ENCODE results near the gene FAM98C.
"Not testable (repeated sequence)": the region's sequence is repeated elsewhere in the genome, so short reads cannot be mapped to it uniquely, and the experiment has no call there.

The FAM98C gene

GRCh38 chr19:38402967-38403674, at the start of gene FAM98C:
TSS of gene FAM98C (plus strand) at chr19:38403093. CDS start at chr19:38403154, 61 bp downstream.
- DNase-seq, result peak; percentile 96

GRCh38 chr19:38355728-38356725, 46.9 kb upstream of the FAM98C start:
- DNase-seq, result no peak

DNA sequence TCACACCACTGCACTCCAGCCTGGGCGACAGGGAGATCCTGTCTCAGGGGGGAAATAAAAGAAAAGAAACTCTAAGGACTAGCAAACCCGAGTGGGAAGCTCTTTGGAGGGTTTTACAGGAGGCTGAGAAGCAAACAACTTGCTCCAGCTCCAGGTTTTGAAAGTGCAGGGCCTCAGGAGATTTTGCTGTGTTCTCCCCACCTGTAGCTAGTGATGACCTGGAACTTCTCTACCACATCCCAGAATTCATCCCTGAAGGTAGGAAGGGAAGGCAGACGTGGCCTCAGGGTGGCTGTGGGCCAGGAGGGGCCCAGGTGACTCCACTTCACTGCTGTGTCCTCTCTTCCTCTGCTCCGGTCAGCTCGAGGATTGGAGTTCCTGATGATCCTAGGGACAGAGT, 44.8 kb upstream of the FAM98C start:
- no peak for DNase-seq

DNA sequence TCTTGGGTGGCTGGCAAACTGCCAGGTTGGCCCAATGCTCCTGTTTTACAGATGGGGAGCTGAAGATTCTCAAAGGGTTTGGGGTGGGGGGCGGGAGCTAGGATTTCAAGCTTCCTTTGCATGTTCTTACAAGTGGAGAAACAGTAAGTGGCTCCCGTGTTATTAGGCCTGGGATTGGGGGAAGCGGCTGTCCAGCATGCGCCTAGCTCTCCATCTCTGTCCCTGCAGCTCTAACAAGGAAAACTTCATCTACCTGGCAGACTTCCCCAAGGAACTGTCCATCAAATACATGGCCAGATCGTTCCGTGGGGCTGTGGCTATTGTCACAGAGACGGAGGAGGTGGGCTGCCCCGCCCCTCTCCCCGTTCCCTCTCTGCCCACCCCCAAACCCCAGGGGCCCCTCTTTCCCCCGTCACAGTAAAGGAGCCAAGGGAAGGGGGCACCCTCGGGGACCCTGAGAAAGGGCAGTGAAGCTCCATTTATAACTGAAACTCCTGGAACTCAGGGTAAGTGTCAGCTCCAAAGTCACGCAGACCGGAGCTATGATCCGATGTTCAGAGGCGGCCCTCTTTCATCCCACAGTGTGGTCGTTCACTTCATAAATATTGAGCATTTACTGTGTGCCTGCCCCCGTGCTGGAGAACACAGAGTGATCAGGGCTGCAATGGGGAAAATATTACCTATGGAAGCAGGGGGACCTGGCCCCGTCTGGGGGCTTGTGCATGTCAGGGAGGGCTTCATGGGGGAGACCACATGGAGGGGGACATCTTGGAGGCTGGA, 43.5 kb upstream of the FAM98C start:
- no peak for DNase-seq

- DNase-seq, result no peak
Observed at GRCh38 chr19:38360351-38360750, 42.5 kb upstream of the FAM98C start.

GRCh38 chr19:38360839-38361631, 41.9 kb upstream of the FAM98C start:
- DNase-seq, result no peak

DNA sequence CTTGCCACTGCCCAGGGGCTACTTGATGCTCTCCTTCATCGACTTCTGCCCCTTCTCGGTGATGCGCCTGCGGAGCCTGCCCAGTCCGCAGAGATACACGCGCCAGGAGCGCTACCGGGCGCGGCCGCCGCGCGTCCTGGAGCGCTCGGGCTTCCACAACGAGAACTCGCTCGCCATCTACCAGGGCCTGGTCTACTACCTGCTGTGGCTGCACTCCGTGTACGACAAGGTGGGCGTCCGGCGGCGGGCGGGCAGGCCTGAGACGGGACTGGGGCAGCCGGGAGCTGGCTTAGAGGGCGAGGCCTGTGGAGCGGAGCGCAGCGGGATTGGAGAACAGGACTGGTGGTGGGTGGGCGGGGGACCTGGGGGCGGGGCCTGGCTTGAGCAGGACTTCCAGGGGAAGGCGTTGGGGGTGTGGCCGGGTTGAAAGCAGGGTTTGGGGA, 41.2 kb upstream of the FAM98C start:
- DNase-seq, result peak; percentile 89

DNA sequence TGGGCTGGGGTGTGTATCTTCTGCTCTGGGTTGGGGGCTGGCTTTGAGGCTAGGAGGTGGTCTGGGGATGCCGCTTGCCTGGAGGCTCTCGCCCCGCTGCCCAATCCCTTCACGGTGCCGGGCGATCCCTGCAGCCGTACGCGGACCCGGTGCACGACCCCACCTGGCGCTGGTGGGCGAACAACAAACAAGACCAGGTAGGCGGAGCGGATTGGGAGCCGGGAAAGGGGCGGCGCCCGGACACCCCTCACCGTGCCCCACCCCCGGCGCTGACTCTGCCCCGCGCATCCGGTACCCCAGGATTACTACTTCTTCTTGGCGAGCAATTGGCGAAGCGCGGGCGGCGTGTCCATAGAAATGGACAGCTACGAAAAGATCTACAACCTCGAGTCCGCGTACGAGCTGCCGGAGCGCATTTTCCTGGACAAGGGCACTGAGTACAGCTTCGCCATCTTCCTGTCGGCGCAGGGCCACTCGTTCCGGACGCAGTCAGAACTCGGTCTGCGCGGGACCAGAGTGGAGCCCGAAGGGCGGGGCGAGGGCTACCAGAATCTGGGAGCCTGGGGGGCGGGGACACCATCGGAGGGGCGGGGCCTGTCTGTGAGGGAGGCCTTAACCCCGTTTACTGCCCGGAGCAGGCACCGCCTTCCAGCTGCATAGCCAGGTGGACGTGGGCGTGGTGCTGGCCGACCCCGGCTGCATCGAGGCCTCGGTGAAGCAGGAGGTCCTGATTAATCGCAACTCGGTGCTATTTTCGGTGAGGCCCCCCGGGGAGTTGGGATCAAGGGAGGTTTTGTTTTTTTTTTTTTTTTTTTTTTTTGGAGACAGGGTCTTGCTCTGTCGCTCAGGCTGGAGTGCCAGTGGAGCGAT, 40.6 kb upstream of the FAM98C start:
- DNase-seq, result peak; percentile 89

DNA sequence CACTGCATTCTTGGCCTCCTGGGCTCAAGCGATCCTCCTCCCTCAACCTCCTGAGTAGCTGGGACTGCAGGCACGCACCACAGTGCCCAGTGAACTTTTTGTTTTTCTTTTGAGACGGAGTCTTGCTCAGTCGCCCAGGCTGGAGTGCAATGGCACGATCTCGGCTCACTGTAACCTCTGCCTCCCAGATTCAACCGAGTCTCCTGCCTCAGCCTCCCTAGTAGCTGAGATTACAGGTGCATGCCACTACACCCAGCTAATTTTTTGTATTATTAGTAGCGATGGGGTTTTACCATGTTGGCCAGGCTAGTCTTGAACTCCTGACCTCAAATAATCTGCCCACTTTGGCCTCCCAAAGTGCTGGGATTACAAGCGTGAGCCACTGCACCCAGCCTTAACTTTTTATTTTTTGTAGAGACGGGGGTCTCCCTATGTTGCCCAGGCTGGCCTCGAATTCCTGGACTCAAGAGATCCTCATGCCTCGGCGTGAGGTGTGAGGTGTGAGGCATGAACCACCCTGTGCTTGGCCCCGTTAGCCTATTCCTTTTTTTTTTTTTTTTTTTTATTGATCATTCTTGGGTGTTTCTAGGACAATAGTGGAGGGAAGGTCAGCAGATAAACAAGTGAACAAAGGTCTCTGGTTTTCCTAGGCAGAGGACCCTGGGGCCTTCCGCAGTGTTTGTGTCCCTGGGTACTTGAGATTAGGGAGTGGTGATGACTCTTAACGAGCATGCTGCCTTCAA, 39.8 kb upstream of the FAM98C start:
- DNase-seq, result not testable (repeated sequence)

DNA sequence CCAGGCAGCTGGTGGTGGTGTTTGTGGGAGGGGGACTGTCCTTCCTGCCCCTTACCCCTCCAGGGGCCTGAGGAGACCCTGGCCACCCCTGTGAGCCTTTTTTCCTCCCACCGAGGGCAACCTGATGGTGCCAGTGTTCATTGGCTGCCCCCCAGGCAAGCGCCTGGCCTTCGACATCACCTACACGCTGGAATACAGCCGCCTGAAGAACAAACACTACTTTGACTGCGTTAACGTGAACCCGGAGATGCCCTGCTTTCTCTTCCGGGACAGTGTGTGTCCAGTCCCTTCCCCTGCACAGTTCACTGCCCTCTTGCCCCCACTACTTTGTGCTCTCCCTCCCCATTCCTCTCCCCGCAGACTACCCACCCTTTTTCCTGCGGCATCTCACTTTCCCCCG, 35.9 kb upstream of the FAM98C start:
- no peak for DNase-seq

DNA sequence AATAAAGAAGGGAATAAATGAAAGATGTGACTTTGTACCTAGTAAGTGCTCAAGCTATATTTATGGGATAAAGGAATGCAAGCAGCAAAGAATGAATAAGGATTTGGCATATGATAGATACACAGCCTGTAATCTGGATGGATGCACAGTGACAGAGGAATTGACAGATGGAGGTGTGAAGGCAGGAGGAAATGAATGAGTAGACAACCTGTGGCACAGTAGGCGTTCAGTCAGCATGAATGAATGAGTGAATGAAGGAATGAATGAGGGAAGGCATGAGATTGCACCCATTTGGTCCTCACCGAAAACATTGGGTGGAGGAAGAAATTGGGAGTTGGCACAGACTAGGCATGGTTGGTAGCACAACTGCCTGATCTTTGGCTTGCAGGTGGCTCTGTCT, 33.3 kb upstream of the FAM98C start:
- no peak for DNase-seq

GRCh38 chr19:38370299-38370698, 32.6 kb upstream of the FAM98C start:
- DNase-seq, result peak; percentile 46

DNA sequence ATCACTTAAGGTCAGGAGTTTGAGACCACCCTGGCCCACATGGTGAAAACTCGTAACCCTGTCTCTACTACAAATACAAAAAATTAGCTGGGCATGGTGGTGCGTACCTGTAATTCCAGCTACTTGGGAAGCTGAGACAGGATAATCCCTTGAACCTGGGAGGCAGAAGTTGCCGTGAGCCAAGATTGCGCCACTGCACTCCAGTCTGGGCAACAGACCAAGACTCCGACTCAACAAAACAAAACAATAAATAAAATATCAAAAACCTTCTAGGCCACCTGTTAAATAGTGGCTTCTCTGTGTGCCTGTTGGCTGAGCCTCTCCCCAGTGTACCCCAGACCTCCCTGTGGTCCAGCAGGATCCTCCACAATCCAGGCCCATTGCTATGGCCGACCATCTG, 31.8 kb upstream of the FAM98C start:
- no peak for DNase-seq

GRCh38 chr19:38373907-38374331, 29.0 kb upstream of the FAM98C start:
- DNase-seq, result no peak

DNA sequence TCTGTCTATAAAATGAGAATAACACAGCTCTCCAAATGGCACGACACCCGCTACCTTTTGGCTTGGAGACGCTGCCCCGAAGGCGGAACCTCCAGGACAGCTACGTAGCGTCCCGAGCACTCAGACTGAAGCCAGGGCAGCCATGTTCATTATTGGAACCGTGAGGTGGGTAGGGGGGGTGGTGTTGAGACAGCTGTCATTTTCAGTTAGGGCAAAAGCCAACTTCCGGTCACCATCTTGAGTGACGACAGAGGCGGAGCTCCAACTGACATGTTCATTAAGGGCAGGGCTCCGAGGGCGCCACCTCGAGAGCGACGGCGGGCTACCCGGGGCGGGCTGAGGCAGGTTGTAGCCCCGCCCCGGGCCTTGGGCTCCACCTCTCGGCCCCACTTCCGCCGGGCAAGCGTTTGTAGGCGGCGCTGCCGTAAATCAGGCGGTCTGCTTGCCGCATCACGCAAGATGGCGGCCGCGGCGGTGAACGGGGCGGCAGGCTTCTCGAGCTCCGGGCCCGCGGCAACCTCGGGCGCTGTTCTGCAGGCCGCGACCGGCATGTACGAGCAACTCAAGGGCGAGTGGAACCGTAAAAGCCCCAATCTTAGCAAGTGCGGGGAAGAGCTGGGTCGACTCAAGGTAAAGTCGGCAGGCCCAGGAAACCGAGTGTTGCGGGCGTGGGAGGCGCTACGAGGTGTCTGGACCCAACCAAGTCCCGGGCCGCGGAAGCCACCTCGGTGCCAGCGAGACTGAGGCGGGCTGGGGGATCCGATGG, 28.4 kb upstream of the FAM98C start, which contains the start of gene PSMD8:
Gene PSMD8 (plus strand): TSS at position 240 of the 766 bp plus-strand sequence. CDS start 31 bp downstream, at position 271.
- DNase-seq, result peak; percentile 99

DNA sequence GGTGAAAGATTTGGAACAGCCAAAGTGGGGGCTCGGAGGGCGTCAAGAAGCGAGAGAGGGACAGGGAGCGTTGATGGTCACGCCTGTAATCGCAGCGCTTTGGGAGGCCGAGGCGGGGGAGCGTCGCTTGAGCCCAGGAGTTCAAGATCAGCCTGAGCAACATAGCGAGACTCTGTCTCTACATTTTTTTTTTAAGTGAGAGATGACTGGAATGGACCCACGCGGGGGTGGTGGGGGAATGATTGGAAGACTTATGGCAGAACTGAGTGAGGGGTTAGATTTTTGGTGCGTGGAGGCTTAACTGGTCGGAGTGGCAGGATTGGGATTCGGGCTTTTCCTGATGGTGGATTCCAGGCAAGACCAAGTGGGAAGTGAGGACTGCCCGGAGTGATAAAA, 27.8 kb upstream of the FAM98C start:
- DNase-seq, result no peak

DNA sequence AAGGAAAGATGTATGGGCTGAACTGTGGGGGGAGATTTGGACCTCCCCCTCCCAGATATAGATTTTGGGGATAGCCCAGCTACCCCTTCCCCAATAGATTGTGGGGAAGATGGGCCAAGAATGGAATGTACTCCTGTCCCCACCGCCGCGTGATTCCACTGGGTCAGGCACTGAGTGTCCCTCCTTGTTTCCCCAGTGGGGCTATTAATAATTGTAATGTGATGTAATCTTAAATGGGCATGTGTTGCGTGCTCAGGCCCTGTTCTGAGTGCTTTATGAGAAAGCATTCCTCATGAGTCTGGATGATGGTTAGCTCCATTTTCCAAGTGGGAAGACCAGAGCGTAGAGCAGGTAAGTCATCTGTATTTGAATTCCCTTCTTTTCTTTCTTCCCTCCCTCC, 27.1 kb upstream of the FAM98C start:
- no peak for DNase-seq

DNA sequence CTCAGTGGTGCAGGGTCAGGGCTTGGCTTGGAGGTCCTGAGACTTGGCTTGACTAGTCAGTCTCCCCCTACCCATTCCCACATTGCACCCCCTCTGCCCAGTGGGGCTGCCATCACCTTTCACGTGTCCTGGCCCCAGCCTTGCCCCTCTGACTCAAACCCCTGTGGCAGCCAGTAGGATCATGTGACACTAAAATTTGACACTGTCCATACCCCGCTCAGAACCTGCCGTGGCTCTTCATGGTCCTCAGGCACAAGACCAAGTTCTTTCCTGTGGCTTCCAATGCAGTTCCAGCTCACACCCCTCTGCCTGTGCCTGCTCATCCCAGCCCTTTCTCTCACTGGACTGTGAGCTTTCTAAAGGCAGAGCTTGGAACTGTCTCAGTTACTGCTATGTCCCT, 26.3 kb upstream of the FAM98C start:
- no peak for DNase-seq

DNA sequence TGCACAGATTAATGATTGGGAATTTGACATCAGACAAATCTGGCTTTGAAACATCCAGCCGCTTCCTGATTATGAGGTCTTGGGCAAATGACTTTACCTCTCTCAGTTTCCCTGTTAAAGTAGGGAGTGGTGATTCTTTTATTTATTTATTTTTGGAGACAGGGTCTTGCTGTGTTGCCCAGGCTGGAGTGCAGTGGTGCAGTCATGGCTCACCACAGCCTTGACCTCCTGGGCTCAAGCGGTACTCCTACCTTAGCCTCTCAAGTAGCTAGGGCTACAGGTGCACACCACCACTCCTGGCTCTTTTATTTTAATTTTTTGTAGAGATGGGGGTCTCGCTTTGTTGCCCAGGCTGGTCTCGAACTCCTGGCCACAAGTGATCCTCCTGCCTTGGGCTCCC, 25.8 kb upstream of the FAM98C start:
- no peak for DNase-seq

DNA sequence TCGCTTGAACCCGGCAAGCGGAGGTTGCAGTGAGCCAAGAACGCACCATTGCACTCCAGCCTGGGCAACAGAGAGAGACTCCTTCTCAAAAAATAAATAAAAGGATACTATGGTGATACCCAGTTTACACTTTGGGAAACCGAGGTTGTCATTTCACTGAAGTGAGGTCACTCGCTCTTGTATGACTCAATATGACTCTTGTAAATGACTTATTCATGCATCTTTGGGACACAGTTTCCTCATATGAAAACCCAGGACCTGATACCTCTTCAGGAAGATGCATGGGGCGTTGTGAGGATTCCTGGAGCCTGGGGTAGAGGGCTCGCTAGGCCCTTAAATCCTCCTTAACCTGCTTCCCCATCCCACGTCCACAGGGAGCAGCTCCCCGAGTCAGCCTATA, 24.0 kb upstream of the FAM98C start:
- DNase-seq, result no peak
